Myocyte (in vitro differentiated cells): ENCODE data around the gene ALOX5. TPM values are rescaled to one million over a fixed set of nuclear protein-coding genes. Genes with fewer than 3 reads are reported as not detected.
A peak's percentile ranks its signal among the peaks of the same experiment; 100 is the strongest.
"Not testable (repeated sequence)": the region's sequence is repeated elsewhere in the genome, so short reads cannot be mapped to it uniquely, and the experiment has no call there.

Experiments used
- DNase-seq: peaks from one replicate; pipeline ENCODE4 v3.0.0-alpha.2; 2012; ENCODE audit warnings: low read depth
- total RNA-seq: library from RNA; depleted of rRNA; stranded (reverse); fragments of >200 nt; gene quantifications from 2 replicates; pipeline ENCODE4 v1.2.3, GENCODE V29; 2014

The ALOX5 gene
- total RNA-seq, 1 donor from 2014 or later = not detected

DNA sequence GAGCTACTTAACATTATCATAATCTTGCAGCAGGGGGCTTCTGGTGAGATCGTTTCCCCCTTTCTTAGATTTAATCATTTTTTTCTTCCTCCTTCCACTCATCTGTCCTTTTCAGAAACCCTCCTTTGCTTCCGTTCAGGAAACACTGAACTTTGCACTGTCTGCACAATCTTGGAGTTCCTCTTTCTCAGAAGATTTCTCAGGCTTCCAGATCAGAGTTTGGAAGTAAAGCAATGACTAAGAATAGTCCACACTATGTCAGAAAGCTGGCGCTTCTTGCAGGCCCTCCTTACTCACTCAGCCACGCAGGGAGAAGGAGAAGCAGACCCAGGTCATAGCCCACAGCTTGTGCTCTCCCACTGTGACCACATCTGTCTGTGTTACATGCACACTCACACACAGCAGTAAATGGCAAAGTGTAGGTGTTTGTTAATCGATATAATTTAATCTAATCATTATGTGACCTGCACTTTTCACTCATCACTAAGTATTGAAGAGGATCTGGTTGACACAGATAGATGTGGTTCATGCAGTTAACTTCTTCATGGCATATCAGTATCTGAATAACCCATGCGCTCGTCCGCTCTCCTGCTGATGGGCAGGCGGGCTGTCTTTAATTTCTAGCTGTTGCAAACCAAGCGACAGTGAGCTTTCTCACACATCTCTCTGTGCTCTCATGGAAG is 30.2 kb downstream of the ALOX5 start:
- DNase-seq = no peak

DNA sequence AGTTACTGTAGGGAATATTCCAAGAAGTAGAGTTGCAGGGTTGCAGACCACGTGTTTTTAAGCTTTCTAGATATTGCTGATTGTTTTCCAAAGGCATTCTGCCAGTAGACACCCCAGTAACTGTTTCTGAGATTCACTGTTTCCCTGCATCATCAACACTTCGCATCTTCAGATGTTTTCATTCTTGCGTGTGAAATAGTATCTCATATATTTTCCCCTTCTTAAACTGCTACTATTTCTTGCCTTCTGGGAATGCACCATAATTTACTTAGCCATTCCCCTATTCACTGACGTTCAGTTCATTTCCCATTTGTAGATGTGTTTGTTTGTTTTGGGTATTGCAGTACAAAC is 30.7 kb downstream of the ALOX5 start:
- DNase-seq = no peak

DNA sequence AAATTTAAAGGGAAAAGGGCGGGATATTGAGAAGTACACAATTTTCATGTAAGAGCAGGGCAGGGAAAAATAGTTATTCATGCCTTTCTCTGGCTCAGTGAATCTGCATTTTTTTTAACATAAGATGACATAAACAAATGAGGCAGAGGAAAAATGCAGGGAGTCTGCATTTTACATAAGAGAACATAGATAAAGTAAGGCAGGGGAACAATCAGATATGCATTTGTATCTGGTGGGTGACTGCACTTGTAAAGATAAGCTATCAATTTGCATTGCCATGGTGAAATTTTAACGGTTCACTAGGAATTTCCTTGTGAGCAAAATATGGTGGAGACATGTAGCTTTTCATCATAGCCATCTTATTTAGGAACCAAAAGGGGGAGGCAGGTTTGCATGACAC is 33.5 kb downstream of the ALOX5 start:
- DNase-seq = no peak

DNA sequence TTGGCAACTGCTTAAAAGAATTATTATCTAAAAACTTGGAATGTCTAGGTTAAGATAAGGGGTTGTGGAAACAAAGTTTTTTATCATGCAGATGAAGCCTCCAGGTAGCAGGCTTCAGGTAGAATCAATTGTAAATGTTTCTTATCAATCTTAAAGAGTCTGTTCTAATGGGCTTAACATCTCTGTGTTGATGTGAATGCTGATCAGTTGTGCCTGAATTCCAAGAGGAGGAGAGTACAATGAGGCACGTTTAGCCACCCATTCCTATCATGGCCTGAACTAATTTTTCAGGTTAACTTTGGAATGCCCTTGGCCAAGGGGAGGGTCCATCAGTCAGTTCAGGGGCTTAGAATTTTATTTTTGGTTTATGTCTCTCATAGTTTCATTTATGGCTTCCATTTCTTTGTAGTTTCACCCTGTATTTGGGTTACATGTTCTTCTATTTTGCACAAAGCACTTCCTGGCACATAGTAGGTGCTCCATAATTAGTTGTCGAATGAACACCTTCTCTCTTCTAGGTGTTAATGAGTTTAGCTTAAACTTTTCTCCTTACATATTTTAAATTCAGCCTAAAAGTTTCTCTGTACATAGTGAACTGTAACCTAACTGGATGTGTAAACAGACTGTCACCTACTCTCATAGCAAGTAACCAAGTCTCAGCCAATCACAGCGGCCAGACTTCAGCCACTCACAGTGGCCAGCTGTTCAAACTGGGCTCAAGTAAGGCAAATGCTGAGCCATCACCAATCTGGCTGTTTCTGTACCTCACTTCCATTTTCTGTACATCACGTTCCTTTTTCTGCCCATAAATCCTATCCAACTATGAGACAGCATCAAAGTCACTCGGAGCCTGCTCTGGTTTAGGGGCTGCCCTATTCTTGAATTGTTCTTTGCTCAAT is 34.7 kb downstream of the ALOX5 start:
- peak; percentile 23 for DNase-seq

DNA sequence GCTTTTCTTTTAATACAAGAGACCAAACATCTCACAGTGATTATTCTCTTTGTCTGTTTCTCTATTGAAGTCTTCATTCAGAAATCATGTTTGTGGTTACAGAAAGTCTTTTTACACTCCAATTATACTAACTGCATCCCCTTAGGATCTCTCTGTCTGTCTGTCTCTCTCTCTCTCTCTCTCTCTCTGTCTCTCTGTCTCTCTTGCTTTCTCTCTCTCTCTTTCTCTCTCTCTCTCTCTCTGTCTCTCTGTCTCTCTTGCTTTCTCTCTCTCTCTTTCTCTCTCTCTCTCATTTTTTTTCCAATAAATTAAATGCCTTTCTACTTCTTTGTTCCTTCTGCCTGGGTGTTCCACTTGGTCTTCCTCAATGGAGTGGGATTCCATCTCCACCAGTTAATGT is 35.3 kb downstream of the ALOX5 start:
- DNase-seq = not testable (repeated sequence)

DNA sequence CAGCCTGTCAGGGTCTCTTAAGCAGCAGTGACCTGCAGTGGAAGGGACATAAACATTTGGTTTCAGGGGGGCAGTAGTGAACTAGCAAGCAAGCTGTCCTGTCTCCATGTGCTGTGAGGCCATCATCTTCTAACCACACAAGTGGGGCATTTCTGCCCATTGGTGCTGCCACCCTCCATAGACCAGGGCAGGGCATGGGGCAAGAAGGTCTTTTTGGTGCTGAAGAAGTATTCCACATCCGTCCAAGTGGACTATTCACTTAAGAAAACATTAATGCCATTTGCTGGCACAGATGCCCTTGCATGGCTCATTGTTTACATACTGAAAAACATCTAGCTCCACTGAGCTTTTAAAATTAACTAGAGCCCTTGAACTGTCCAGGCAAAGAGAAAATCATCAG is 35.8 kb downstream of the ALOX5 start:
- DNase-seq = no peak

DNA sequence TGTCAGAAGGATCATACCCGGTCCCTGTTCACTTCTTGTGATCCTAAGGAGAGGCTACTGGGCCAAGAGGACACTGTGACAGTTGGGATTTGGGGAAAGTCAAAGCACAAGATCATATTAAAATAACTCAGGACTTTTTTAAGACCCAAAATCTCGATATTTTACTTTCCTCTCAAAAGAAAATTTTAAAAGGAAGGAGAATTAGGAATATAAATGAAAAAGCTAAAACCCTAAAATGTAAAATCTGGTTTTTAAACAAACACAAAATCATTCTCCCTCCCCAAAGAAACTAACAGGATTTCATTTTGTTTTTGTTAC is 36.4 kb downstream of the ALOX5 start:
- no peak for DNase-seq

DNA sequence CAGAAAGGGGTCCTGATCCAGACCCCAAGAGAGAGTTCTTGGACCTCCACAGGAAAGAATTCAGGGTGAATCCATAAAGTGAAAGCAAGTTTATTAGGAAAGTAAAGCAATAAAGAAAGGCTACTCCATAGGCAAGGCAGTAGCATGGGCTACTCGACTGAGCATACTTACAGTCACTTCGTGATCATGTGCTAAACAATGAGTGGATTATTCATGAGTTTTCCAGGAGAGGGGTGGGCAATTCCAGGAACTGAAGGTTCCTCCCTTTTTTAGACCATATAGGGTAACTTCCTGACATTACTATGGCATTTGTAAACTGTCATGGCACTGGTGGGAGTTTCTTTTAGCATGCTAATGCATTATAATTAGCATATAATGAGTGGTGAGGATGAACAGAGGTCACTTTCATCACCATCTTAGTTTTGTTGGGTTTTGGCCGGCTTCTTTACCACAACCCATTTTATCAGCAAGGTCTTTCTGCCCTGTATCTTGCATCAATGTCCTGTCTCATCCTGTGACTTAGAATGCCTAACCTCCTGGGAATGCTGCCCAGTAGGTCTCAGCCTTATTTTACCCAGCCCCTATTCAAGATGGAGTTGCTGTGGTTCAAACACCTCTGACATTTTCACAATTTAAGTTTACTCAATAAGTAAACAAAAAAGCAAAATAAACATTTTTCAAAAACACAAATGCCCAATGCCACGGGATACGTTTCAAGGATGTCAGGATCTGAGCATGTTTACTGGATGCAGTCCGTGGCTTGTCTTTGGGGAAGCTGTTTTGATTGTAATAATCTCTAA is 37.0 kb downstream of the ALOX5 start:
- DNase-seq = no peak

DNA sequence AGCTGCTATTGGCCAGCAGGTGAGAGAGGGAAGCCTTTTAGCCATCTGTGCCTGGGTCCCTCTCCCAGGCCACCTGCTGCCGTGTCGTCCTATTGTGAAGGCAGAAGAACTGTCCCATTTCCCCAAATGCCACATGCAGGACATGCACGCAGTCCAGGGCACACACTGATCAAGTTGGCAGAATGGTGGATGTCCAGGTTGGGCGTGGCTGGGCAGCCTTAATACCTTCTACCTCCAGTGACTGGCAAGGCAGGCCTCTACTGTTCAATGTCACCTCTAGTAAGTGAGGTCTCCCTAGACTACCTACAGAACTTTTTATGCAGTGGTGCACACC is 37.6 kb downstream of the ALOX5 start:
- no peak for DNase-seq

DNA sequence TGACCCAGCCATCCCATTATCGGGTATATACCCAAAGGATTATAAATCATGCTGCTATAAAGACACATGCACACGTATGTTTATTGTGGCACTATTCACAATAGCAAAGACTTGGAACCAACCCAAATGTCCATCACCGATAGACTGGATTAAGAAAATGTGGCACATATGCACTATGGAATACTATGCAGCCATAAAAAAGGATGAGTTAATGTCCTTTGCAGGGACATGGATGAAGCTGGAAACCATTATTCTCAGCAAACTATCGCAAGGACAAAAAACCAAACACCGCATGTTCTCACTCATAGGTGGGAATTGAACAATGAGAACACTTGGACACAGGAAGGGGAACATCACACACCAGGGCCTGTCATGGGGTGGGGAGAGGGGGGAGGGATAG is 41.0 kb downstream of the ALOX5 start:
- not testable (repeated sequence) for DNase-seq

DNA sequence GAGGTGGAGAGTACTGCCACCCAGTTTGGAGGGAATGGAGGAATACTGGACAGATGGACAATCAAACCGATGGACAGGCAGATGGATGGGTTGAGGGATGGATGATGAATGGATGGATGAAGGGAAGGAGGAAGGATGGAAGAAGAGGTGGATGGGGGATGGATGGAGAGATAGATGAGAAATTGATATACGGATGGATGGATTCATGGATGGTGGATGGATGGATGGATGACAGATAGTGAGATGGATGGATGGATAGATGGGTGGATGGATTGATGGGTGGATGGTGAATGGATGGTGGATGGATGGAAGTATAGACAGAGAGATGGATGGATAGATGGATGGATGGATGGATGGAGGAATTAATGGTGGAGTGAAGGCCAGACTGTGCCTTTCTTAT is 42.6 kb downstream of the ALOX5 start:
- no peak for DNase-seq

DNA sequence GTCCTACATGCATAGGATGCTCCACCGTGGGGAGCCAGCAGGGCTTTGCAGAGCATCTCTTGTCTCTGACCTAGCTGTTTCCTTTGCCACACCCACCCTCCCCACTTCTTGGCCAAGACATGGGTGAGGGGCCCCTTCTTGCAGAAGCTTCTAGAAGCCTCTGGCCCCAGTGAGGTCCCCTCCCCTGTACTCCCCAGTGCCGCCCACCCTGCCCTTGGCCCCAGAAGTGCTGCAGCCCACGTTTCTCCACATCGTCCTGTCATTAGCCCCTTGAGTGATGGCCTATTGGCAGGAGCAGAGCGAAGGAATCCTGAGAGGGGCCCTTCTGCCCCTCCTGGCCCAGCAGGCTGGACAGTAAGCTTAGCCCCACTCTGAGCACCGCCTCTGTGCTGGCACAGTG is 43.7 kb downstream of the ALOX5 start:
- no peak for DNase-seq

DNA sequence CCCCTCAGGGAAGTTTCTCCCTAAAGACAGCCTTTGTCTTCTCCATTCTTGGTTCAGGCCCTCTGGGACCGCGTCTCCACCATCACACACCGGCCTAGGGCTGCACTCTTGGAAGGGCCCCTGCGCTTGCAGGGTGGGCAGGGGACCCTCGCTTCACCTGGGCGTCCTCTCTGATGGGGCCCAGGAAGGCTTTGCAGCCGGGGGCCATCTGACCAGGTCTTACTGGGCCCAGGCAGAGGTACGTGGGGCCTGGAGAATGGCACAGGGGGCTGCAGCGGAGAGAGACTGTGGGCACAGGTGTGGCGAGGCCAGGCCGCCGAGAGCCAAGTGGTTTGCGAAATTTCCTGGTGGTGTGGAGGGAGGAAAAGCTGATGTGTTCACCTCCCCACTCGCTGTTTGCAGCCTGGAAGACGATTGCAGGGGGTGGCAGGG is 44.4 kb downstream of the ALOX5 start:
- no peak for DNase-seq

DNA sequence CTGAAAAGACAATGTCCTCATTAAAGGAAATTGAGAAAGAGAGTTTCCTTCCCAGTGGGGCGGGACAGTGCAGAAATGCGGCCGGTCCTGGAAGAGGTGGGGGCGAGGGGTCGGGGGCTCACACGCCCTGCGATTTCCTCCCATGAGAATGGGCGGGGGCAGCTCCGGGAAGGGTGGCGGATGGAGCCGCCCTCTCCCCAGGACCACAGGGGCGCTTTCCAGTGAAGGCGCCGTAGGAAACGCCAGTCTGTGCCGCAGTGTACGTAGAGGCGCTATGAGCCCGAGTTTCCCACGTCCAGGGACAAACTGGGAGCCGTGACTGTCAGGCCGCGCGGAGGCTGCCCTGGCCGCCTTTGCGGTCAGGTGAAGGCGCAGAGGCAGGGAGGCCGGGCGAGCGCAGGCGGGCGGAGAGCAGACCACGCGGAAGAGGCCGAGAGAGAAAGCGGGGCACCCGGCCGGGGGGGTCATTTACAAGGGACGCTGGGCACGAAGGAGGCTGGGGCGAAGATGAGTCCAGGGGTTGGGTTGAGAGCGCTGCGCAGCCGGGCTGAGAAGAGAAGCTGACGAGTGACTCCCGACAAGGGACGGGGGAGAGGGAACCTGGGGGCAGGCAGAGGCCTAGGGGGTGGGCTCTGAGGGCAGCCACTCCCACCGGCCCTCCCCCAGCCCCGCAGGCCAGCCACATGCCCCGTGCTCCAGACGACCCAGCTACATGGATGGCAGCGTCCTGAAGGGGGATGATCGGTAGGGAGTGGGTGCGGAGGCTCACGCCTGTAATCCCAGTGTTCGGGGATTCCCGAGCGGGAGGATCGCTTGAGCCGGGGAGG is 45.0 kb downstream of the ALOX5 start:
- DNase-seq = peak; percentile 34

DNA sequence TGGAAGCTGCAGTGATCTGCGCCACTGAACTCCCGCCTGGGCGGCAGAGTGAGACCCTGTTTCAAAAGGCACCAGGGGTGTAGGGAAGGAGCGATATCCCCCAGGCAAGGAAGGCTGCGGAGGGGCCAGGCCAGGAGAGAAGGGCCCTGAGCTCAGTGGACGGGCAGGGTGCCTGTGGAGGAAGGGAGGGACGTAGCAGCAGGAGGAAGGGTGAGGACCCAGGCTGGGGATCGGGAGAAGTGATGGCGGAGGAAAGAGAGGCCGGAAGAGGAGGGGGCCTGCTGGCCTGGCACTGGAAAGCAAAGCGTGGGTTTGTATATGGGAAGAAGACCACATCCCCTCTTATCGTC is 45.6 kb downstream of the ALOX5 start:
- DNase-seq = no peak

DNA sequence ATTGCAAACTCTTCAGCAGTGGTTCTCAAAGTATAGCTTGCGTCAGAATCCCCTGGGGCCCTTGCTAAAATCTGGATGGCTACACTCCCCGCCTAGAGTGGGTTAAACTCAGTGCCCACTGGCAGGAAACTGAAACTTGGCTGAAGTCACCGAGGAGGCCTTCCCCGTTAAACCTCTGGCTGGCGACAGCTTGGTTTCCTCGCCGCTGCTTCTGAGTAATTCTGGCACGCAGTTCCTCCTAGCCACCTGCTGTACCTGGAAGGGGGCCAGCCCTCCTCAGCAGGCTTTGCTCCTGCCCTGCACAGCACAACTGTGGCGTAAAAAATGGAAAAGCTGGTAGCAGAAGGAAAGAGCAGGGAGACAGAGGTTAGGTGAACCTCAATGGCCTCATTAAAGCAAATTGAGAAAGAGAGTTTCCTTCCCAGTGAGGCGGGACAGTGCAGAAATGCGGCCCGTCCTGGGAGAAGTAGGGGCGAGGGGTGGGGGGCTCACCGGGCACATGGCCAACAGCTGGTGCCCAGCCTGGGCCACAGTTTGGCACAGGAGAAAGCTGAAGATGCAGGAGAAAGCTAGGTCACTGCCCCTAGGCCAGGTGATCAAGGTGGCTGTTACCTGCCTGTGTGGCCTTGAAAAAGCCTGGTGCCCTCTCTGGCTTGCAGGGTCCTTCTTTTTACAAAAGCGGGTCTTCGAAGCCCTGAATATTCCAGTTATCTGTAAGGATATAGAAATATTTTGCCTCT is 46.6 kb downstream of the ALOX5 start:
- DNase-seq = peak; percentile 93

DNA sequence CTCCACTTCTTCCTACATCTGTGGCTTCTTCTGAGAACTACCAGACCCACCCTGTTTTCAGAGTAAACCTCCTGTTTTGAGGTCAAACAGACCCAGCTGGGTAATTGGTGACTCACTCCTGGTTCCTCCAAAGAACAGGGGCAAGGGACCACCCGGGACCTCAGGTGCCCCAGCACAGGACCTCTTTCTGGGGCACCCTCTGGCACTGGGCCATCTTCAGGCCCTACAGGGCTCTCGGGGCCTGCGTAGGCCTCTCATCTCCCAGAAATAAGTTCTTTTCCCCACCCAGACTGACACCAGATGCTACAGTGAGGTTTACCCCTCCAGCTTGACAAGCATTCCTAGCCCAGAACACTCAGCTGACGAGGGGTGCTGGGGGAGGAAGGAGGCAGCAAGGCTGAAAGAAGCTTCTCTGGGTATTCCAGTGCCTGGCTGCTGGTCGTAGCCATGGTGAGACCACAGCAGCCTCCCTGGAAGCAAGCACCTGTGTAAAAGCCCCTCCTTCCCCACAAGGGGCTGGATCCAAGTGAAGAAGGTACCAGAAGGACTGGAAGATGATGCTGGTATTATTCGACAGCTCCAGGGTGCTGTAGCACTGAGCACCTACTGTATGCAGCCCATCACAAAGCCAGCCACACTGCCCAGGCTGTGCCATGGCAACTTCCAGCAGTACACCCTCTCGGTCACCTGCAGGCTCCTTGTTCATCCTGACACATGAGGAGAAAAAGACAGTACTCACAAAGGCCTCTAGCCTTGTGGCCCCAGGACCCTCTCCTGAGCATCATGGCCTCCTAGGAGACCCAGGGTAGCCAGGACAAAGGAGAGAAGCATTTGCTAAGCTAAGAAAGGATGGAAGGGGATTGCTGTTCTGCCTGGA is 47.4 kb downstream of the ALOX5 start:
- DNase-seq = no peak

DNA sequence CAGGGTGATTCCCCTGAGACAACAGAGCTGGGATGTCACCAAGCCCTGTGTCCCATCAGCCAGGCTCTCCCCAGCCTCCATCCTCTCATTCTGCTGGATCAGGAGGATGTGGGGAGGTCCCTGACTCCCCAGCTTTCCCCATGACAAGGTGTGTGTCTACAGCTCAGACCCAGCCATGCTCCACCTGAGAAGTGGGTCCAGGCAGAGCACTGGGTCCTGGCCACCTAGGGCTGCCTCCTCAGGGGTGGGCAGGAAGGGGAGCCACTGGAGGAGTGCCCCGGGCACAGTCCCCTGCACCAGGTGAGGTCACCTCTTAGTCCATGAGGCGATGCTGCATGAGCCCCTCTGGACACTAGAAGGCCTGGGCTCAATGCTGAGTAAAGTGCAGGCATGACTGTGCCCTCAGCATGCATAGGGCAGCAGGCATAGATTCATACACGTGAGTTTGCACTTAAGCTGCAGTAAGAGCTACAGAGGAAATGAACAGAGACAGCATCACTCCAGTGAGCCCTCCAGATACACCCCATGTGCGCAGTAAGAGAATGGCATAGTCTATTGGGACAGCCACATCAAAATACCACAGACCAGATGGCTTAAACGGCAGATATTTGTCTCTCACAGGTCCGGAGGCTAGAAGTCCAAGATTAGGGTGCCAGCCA is 48.3 kb downstream of the ALOX5 start:
- no peak for DNase-seq
